HL-60 (cell line): ENCODE results near the gene IGFALS.

Source experiments
- CTCF ChIP-seq: IDR thresholded peaks from one replicate; pipeline ENCODE4 v1.5.1; 2011; ENCODE audit warnings: low read length, control low read depth, inconsistent platforms; ENCODE audit not compliant: insufficient read depth
- REST ChIP-seq: IDR thresholded peaks from 2 replicates; pipeline ENCODE4 v1.6.1; 2012; ENCODE audit warnings: low read depth; ENCODE audit not compliant: insufficient replicate concordance

GRCh38 chr16:1782408-1783264 is 10.9 kb downstream of the IGFALS start, which contains the start of the genes NUBP2 and SPSB3:
- no peak for TF ChIP-seq CTCF
- no peak for TF ChIP-seq REST
